HG02623 (cell line): ENCODE results near the gene HMGN4.
A peak's percentile ranks its signal among the peaks of the same experiment; 100 is the strongest.
"Not testable (repeated sequence)": the region's sequence is repeated elsewhere in the genome, so short reads cannot be mapped to it uniquely, and the experiment has no call there.

ENCODE experiments used
- ATAC-seq: cut with Tn5 transposase; IDR thresholded peaks from one replicate; pipeline ENCODE4 v1.9.1; 2021; ENCODE audit warnings: moderate library complexity; ENCODE audit not compliant: unreplicated experiment

Gene HMGN4

GRCh38 chr6:26537846-26538571, at the start of gene HMGN4:
TSS of gene HMGN4 (plus strand) at chr6:26538366. CDS start at chr6:26545207, 6,841 bp downstream.
- peak; percentile 55 for ATAC-seq

- ATAC-seq = no peak
These were observed 47.9 kb upstream of the HMGN4 start for GRCh38 chr6:26489996-26490964.

- ATAC-seq = no peak
These were observed 46.6 kb upstream of the HMGN4 start for GRCh38 chr6:26491604-26492003.

DNA sequence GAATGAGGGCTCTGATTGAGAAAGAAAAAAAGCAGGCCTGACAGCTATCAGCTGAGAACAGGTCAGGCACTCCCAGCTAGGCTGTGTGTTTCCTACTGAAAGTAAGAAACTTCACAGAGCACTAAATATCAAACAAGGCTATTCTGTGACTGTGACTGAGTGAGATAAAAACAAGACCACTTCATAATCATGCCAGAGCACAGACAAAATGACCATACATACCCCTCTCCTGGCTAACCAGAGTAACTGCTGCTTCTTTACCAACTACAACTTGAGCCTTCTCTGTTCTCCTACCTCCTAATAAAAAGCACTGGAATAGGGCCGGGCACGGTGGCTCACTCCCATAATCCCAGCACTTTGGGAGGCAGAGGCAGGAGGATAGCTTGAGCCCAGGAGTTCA, 44.9 kb upstream of the HMGN4 start:
- ATAC-seq = no peak

DNA sequence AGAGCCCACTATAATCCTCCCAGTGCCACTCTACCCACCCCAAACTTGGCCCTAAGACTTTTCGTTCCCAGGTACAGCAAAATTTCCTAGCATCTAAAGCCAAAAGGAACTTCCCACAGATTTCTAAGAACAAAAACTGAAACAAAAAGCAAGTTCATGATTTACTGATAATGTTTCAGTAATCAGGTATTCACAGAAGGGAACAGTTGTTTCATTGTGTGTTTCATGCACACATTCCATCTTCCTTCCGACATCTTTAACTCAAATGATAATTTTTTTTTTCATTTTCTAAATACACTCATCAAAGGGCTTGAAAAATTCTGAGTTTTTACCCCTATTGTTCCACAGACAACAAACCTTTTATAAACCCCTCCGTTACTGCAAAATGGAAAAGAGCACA, 44.0 kb upstream of the HMGN4 start:
- ATAC-seq = no peak

DNA sequence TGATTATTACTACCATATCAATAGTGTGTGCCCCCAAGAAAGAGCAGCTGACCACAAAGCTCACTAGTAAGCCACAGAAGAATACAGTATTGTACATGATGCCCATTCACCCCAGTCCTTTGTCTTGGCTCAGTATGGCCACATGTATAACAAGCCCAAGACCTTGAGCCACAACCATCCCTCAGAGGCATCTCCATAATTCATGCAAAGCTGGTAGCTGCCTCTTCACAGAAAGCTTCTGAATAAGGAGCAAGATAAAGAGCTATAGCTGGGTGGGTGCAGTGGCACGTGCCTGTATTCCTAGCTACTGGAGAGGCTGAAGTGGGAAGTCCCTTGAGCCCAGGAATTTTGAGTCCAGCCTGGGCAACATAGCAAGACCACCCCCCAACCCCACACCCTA, 42.9 kb upstream of the HMGN4 start:
- no peak for ATAC-seq

DNA sequence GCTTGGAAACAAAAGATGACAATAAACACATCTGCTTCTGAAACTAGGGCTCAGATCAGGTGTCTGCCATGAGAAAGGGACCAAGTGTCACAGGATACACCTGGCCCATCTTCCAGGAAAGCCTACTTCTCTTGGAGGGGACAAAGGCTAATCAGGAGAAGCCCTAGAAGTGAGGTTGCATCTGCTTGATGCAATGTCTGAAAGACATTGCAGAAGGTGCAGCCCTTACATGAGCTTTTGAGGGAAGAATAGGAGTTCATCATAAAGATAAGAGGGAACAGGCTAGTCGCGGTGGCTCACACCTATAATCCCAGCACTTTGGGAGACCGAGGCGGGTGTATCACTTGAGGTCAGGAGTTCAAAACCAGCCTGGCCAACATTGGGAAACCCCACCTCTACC, 40.6 kb upstream of the HMGN4 start:
- no peak for ATAC-seq

- no peak for ATAC-seq
These were observed 38.1 kb upstream of the HMGN4 start, which contains the start of gene BTN1A1 for GRCh38 chr6:26500102-26500501. TSS of gene BTN1A1 (plus strand) at chr6:26500303. CDS start at chr6:26501287, 984 bp downstream.

DNA sequence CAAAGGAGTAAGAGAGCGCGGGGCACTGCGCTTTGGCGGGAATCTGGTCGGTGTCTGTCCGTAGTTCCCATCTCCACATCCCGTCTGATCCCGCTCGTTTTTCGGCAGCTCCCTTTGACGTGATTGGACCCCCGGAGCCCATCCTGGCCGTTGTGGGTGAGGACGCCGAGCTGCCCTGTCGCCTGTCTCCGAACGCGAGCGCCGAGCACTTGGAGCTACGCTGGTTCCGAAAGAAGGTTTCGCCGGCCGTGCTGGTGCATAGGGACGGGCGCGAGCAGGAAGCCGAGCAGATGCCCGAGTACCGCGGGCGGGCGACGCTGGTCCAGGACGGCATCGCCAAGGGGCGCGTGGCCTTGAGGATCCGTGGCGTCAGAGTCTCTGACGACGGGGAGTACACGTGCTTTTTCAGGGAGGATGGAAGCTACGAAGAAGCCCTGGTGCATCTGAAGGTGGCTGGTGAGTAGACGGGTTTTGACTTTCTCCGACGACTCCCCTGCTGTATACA, 36.6 kb upstream of the HMGN4 start:
- no peak for ATAC-seq

DNA sequence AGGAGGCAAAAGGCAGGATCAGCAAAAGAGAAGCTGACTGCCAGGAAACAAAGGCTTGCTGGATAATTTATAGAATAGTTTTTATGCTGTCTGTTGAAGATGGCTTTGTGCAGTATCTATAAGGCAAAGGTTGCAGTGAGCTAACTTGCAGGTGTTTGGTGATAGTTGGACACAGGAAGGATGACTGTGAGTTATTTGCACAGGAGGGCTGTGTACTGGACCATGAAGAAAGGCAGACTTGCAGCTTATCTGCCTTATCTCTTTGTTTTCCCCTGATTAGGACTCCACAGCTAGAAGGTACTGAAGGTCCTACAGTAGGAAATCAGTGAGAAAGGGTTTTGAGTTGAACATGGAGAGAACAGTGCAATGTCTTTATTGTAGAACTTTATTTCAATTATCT, 36.0 kb upstream of the HMGN4 start:
- no peak for ATAC-seq

- ATAC-seq = no peak
These were observed 35.5 kb upstream of the HMGN4 start for GRCh38 chr6:26502626-26503025.

GRCh38 chr6:26507658-26508057, 30.5 kb upstream of the HMGN4 start:
- no peak for ATAC-seq

GRCh38 chr6:26511033-26511432, 27.1 kb upstream of the HMGN4 start:
- ATAC-seq = not testable (repeated sequence)

- ATAC-seq = no peak
These were observed 23.2 kb upstream of the HMGN4 start for GRCh38 chr6:26514984-26515383.

DNA sequence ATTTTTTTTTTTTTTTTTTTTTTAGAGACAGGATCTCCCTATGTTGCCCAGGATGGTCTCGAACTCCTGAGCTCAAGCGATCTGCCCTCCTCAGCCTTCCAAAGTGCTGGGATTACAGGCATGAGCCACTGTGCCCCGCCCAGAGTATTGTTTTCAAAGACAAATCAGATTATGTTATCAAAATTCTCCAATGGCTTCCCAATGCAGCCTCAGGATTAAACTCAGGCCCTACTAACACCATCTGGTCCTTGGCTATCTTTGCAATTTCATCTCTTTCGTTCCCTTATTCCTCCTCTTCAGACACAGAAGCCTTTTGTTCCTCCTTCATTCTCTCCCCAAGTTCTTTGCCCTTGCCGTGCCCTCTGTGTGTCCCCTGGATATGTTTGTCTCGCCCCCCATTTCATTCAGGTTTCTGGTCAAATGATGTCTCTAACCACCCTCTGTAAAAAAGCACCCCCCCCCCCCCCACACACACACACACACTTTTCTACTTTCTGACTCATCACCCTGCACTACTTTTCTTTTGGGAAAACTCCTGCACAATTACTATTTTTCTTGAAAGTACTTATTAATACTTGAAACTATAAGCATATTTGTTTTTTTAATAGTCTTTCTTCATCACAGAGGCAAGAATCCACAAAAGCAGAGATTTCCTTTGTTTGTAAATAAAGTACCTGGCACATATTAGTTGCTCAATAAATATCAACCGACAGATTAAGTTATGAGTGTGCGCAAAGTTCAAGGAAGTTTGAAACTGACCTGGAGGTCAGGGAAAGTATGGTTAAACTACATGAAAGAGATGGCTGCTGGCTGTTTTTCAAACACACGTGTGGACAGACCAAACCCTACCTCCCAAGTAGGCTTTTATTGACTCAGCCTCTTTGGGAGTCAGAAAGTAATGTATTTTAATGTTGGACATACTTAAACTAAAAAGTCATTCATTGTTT, 21.4 kb upstream of the HMGN4 start:
- no peak for ATAC-seq

DNA sequence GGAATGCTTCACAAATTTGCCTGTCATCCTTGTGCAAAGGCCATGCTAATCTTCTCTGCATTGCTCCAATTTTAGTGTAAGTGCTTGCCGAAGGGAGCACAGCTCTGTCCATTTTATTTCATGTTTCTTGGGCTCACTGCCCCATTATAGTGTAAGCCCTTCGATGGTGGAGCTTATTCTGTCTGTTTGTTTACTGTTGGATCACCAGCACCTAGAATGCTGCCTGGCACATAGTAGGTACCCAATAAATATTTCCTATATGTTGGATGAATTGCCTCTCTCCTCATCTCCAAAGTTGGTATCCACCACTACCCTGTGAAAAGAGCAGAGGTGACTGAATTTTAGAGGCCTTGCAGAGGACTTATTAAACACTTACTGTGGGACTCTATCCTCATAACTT, 18.8 kb upstream of the HMGN4 start:
- no peak for ATAC-seq

GRCh38 chr6:26520237-26520849, 17.8 kb upstream of the HMGN4 start:
- ATAC-seq = peak; percentile 26

DNA sequence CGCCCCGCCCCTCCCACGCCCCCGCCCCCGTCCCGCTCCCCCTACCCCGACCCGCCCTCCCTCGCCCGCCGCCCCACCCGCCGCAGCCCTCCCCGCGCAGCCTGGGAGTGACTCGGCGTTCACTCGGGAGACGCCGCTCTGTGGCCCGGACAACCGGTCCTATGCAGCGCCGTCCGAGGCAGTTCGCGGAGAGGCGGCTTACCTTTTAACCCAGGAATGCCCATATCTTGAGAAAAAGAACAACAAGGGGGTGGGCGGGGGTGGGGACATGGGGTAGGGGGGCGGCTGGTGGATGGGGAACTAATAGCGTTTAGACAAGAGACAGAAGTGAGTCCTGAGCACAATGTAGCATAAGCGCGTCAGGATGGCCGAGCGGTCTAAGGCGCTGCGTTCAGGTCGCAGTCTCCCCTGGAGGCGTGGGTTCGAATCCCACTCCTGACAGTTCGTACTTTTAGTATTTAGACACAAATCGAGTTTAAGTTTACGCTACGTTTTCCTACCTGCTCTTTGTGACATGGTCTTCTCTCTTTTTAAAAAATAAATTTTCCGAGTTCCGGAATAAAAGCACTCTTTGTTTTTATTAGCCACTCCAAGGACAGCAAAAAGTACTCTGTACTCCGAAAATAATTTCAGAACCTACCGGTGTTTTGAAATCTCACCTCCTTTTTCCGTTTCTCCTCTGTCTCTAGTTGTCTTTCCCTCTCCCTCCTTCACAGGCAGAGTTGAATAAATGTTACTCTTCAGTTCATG, 17.1 kb upstream of the HMGN4 start:
- ATAC-seq = peak; percentile 43

DNA sequence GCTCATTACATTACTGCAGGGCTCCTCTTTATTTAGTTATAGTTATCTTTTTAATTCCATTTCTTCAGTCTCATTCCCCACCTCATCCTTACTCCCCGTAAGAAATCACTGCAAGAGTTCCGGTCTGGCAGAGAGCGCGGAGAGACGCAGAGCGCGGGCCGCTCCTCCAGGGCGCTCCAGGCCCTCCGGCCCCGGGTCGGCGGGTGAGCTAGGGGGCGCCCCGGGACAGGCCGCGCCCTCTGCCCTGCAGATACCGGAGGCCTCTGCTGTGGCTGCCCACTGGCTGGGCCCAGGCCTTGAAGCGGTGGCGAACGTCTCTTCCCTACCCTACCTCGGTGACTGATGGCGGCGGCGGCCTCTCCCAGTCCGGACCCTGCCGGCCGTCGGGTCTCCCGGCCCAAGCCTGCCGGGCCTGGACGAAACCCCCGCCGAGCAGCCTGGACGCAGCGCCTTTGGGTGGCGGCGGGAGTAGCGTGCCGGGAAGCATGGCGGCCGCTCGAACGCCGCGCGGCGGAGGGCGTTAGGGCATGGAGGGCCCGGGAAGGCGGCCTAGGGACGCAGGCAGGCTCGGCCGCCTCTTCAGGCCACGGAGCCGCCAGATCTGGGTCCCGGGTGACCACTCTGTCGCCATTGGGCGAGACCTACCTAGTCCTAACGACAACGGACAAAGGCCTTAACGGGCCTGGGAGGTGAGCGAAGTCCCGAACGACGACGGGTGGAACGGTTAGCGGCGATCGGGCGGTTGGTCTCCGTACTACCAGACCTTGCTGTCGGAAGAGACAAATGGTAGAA, 16.4 kb upstream of the HMGN4 start:
- ATAC-seq = peak; percentile 77
